MCF 10A (cell line): Measurements from ENCODE around the gene C16orf78. TPM values are rescaled to one million over a fixed set of nuclear protein-coding genes. Genes with fewer than 3 reads are reported as not detected.

Experiments
- BruUV-seq: library from RNA; stranded (reverse); fragments of 400-500 nt; replicated peaks from 2 replicates; lab custom pipeline; 2021; lab: Mats Ljungman, UMichigan
- CTCF ChIA-PET: fragments of 300-600 bp; sonication (Branson Sonifier 250); formaldehyde crosslinking; extraction: SDS; loops from one replicate; lab custom pipeline; 2021; ENCODE audit warnings: antibody characterized with exemption, inconsistent platforms; lab: Yijun Ruan, JAX
- POLR2A ChIA-PET: fragments of 300-600, 350-650 bp; sonication (Branson Sonifier 250); formaldehyde crosslinking; extraction: SDS; loops from one replicate; lab custom pipeline; 2020; ENCODE audit warnings: antibody characterized with exemption, inconsistent platforms; lab: Yijun Ruan, JAX
- DNase-seq: peaks from one replicate; pipeline ENCODE4 v3.0.0-alpha.2; 2018; ENCODE audit not compliant: unreplicated experiment
- H3K27ac Mint-ChIP-seq: one replicate; pipeline ENCODE4 v1.8.0; 2022; ENCODE audit warnings: mild to moderate bottlenecking, low read depth, mixed read lengths; ENCODE audit not compliant: unreplicated experiment
- H3K27me3 Mint-ChIP-seq: one replicate; pipeline ENCODE4 v1.8.0; 2022; ENCODE audit warnings: mixed read lengths; ENCODE audit not compliant: insufficient read depth, unreplicated experiment
- H3K36me3 Mint-ChIP-seq: one replicate; pipeline ENCODE4 v1.8.0; 2022; ENCODE audit warnings: mild to moderate bottlenecking, moderate library complexity, mixed read lengths; ENCODE audit not compliant: insufficient read depth, unreplicated experiment
- H3K4me1 Mint-ChIP-seq: one replicate; pipeline ENCODE4 v1.8.0; 2022; ENCODE audit warnings: mixed read lengths; ENCODE audit not compliant: insufficient read depth, unreplicated experiment
- H3K4me3 Mint-ChIP-seq: one replicate; pipeline ENCODE4 v1.8.0; 2022; ENCODE audit warnings: mild to moderate bottlenecking, moderate library complexity, mixed read lengths; ENCODE audit not compliant: unreplicated experiment
- H3K9me3 Mint-ChIP-seq: one replicate; pipeline ENCODE4 v1.8.0; 2022; ENCODE audit warnings: mixed read lengths; ENCODE audit not compliant: unreplicated experiment
- CTCF ChIP-seq: fragments of 200-600 bp; IDR thresholded peaks from one replicate; pipeline ENCODE4 v1.8.0; 2022; ENCODE audit warnings: antibody characterized with exemption, mild to moderate bottlenecking; ENCODE audit not compliant: unreplicated experiment
- intact Hi-C: fragments of 100-400 bp; cut with micrococcal nuclease; formaldehyde crosslinking; loops from 2 replicates; pipeline ENCODE4 v1.14.1; 2022
- total RNA-seq: library from RNA; stranded (reverse); gene quantifications from 2 replicates; pipeline ENCODE4 v1.2.3, GENCODE V29; 2022

The C16orf78 gene
- total RNA-seq, 1 experiment from 2014 or later: not detected

DNA sequence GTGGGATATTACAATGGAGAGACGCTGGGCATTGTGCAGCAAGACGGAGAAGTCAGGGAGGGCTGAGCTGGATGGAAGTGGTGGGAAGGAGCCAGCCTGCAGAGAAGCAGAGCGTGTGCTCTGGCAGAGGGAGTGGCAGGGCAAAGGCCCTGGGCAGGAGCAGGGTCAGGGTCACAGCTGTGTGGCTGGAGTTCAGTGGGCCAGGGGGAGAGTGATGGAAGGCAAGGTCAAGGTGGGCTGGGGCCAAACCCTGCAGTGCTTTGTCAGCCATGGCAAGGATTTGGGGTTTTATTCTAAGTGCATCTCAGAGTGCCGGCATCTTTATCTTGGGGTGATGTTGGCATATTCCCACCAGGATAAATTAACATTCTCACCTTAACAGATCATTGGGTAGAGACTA lies 31.9 kb upstream of the C16orf78 start:
- H3K36me3 Mint-ChIP-seq: no peaks in the 10 kb centered on the region
- POLR2A ChIA-PET: no interaction called here
- H3K4me1 Mint-ChIP-seq: no peaks in the 10 kb centered on the region
- no peak for TF ChIP-seq CTCF
- no peak overlapping the region for H3K27ac Mint-ChIP-seq
- CTCF ChIA-PET: interaction anchor here (0.6 to 1.5 kb wide), 4 partner anchors 8 to 867 kb away, joined by 3 to 6 read pairs (median 3); no protein-coding TSS in a partner anchor
- H3K9me3 Mint-ChIP-seq: no peaks in the 10 kb centered on the region
- no TSS peak for BruUV-seq
- DNase-seq: no peak
- peaks cover 23% of the 10 kb centered on the region for H3K27me3 Mint-ChIP-seq
- intact Hi-C loops: no loop called here
- H3K4me3 Mint-ChIP-seq: no peak overlapping the region

- no peak overlapping the region for H3K27ac Mint-ChIP-seq
- no peak for TF ChIP-seq CTCF
- no peaks in the 10 kb centered on the region for H3K9me3 Mint-ChIP-seq
- BruUV-seq: no TSS peak
- DNase-seq: no peak
- ChIA-PET POLR2A (no interaction called here), CTCF (interaction anchor here (0.6 to 0.8 kb wide), 2 partner anchors 14 to 571 kb away, joined by 3 to 4 read pairs; no protein-coding TSS in a partner anchor)
- no peak overlapping the region for H3K4me3 Mint-ChIP-seq
- intact Hi-C loops: no loop called here
- peaks cover 23% of the 10 kb centered on the region for H3K27me3 Mint-ChIP-seq
- H3K4me1 Mint-ChIP-seq: no peaks in the 10 kb centered on the region
- H3K36me3 Mint-ChIP-seq: no peaks in the 10 kb centered on the region
Observed at GRCh38 chr16:49342336-49343265, 31.0 kb upstream of the C16orf78 start.

DNA sequence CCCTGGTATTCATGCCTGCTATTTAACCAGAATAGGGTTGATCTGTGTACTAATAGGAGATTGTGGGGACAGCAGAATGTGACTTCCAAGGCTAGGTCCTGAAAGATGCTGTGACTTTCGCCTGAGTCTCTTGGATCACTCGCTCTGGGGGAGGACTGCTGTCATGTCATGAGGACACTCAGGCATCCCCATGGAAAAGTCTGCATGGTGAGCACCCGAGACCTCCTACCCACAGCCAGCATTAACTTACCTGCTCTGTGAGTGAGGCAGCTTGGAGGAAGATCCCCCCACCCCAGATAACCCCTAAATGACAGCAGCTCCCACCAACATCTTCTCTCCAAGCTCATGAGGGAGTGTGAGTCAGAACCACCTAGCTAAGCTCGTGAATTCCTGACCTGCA lies 30.3 kb upstream of the C16orf78 start:
- no peak for TF ChIP-seq CTCF
- ChIA-PET CTCF (no interaction called here), POLR2A (no interaction called here)
- Mint-ChIP-seq H3K27me3 (peaks cover 23% of the 10 kb centered on the region), H3K9me3 (no peaks in the 10 kb centered on the region), H3K4me3 (no peak overlapping the region), H3K27ac (no peak overlapping the region), H3K4me1 (no peaks in the 10 kb centered on the region), H3K36me3 (no peaks in the 10 kb centered on the region)
- no TSS peak for BruUV-seq
- DNase-seq: no peak
- intact Hi-C loops: no loop called here

DNA sequence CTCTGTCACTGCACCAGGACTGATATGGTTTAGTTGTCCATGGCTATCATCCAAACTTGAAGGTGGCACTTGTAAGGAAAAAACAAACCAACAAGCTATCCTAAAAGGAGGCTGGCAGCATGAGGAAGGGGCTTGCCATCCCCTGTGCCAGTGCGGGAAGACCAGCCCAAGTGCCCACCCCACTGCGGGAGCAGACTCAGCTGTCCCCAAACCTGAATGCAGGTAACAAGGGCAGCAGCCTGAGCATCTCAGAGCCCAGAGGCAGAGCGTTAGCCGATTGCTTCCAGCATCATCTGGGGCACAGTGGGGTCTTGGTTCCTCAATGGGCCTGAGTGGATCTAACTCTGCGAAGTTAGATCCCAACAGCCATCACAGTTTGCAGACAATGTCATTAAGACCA lies 29.2 kb upstream of the C16orf78 start:
- TF ChIP-seq CTCF: no peak
- no peaks in the 10 kb centered on the region for H3K36me3 Mint-ChIP-seq
- intact Hi-C loops: no loop called here
- no peaks in the 10 kb centered on the region for H3K4me1 Mint-ChIP-seq
- POLR2A ChIA-PET: no interaction called here
- no peak overlapping the region for H3K27ac Mint-ChIP-seq
- no peak for DNase-seq
- H3K9me3 Mint-ChIP-seq: no peaks in the 10 kb centered on the region
- CTCF ChIA-PET: interaction anchor here (0.6 to 1.4 kb wide), 5 partner anchors 12 to 721 kb away, joined by 3 to 4 read pairs (median 3); no protein-coding TSS in a partner anchor
- no TSS peak for BruUV-seq
- peaks cover 23% of the 10 kb centered on the region for H3K27me3 Mint-ChIP-seq
- no peak overlapping the region for H3K4me3 Mint-ChIP-seq
